Nephron (organoid): ENCODE results near the gene ZNRF2.
"Not testable (repeated sequence)": the region's sequence is repeated elsewhere in the genome, so short reads cannot be mapped to it uniquely, and the experiment has no call there.

Experiments
- H3K27ac Mint-ChIP-seq, 3 experiments: 2 replicates each; pipeline ENCODE4 v1.8.0; 2020; ENCODE audit warnings: mixed read lengths in 3 of 3, mild to moderate bottlenecking in 2 of 3, moderate library complexity in 1 of 3
- H3K27me3 Mint-ChIP-seq: 2 replicates; pipeline ENCODE4 v1.8.0; 2021; ENCODE audit warnings: low read depth, mild to moderate bottlenecking, moderate library complexity, mixed read lengths
- H3K36me3 Mint-ChIP-seq: 2 replicates; pipeline ENCODE4 v1.8.0; 2020; ENCODE audit warnings: low read depth, mixed read lengths
- H3K4me1 Mint-ChIP-seq: 2 replicates; pipeline ENCODE4 v1.8.0; 2020; ENCODE audit warnings: mixed read lengths
- H3K4me3 Mint-ChIP-seq, 3 experiments: 2 replicates each; pipeline ENCODE4 v1.8.0; 2020; ENCODE audit warnings: mild to moderate bottlenecking in 3 of 3, mixed read lengths in 3 of 3, moderate library complexity in 2 of 3
- H3K9me3 Mint-ChIP-seq: 2 replicates; pipeline ENCODE4 v1.8.0; 2020; ENCODE audit warnings: mixed read lengths
- CTCF ChIP-seq, 3 experiments: fragments of 200-600 bp; sonication (generic); IDR thresholded peaks; one replicate each; pipeline ENCODE4 v1.5.0; 2021; ENCODE audit warnings: antibody characterized with exemption in 3 of 3; ENCODE audit not compliant: unreplicated experiment in 3 of 3

The ZNRF2 gene

GRCh38 chr7:30264052-30264451 is 20.3 kb upstream of the ZNRF2 start:
- no peaks in the 10 kb centered on the region for H3K36me3 Mint-ChIP-seq
- no peak for TF ChIP-seq CTCF (IDR thresholded peaks at IDR 0.05; ENCODE audit: unreplicated experiment in 3 of 3)
- H3K27ac Mint-ChIP-seq, result no peak overlapping the region
- H3K27me3 Mint-ChIP-seq, result peaks cover 5% of the 10 kb centered on the region
- no peak overlapping the region for H3K4me3 Mint-ChIP-seq
- no peaks in the 10 kb centered on the region for H3K4me1 Mint-ChIP-seq
- no peaks in the 10 kb centered on the region for H3K9me3 Mint-ChIP-seq

GRCh38 chr7:30265189-30265588 is 19.2 kb upstream of the ZNRF2 start:
- not testable (repeated sequence) for H3K36me3 Mint-ChIP-seq, H3K27me3 Mint-ChIP-seq, H3K4me3 Mint-ChIP-seq, H3K4me1 Mint-ChIP-seq, H3K9me3 Mint-ChIP-seq, H3K27ac Mint-ChIP-seq

- no peak for TF ChIP-seq CTCF (IDR thresholded peaks at IDR 0.05; ENCODE audit: unreplicated experiment in 3 of 3)
- no peaks in the 10 kb centered on the region for H3K4me1 Mint-ChIP-seq
- no peaks in the 10 kb centered on the region for H3K36me3 Mint-ChIP-seq
- no peak overlapping the region for H3K4me3 Mint-ChIP-seq
- H3K27me3 Mint-ChIP-seq, result peaks cover 10% of the 10 kb centered on the region
- H3K9me3 Mint-ChIP-seq, result no peaks in the 10 kb centered on the region
- no peak overlapping the region for H3K27ac Mint-ChIP-seq
Observed at GRCh38 chr7:30266686-30267085, 17.7 kb upstream of the ZNRF2 start.

- H3K9me3 Mint-ChIP-seq, result no peaks in the 10 kb centered on the region
- no peaks in the 10 kb centered on the region for H3K36me3 Mint-ChIP-seq
- no peak overlapping the region for H3K4me3 Mint-ChIP-seq
- peaks cover 10% of the 10 kb centered on the region for H3K27me3 Mint-ChIP-seq
- no peak for TF ChIP-seq CTCF (IDR thresholded peaks at IDR 0.05; ENCODE audit: unreplicated experiment in 3 of 3)
- H3K4me1 Mint-ChIP-seq, result no peaks in the 10 kb centered on the region
- no peak overlapping the region for H3K27ac Mint-ChIP-seq
Observed at GRCh38 chr7:30268586-30268985, 15.8 kb upstream of the ZNRF2 start.

- Mint-ChIP-seq H3K4me1 (no peaks in the 10 kb centered on the region), H3K9me3 (no peaks in the 10 kb centered on the region), H3K36me3 (no peaks in the 10 kb centered on the region), H3K27me3 (peaks cover 10% of the 10 kb centered on the region), H3K27ac (no peak overlapping the region), H3K4me3 (no peak overlapping the region)
- no peak for TF ChIP-seq CTCF (IDR thresholded peaks at IDR 0.05; ENCODE audit: unreplicated experiment in 3 of 3)
Observed at GRCh38 chr7:30269490-30269889, 14.9 kb upstream of the ZNRF2 start.

GRCh38 chr7:30270921-30271320 is 13.5 kb upstream of the ZNRF2 start:
- no peaks in the 10 kb centered on the region for H3K9me3 Mint-ChIP-seq
- H3K4me3 Mint-ChIP-seq, result no peak overlapping the region
- no peak overlapping the region for H3K27ac Mint-ChIP-seq
- H3K4me1 Mint-ChIP-seq, result no peaks in the 10 kb centered on the region
- TF ChIP-seq CTCF (IDR thresholded peaks at IDR 0.05; ENCODE audit: unreplicated experiment in 3 of 3), result no peak
- peaks cover 10% of the 10 kb centered on the region for H3K27me3 Mint-ChIP-seq
- no peaks in the 10 kb centered on the region for H3K36me3 Mint-ChIP-seq
